IMR-90 (cell line): ENCODE results near the gene TIMM9.

Source experiments
- POLR2A ChIP-seq: IDR thresholded peaks from 2 replicates; pipeline ENCODE4 v1.6.1; 2012; ENCODE audit warnings: mild to moderate bottlenecking, low read depth, low read length
- RFX5 ChIP-seq: IDR thresholded peaks from 2 replicates; pipeline ENCODE4 v1.8.0; 2012; ENCODE audit warnings: low read depth, mild to moderate bottlenecking, low read length, moderate library complexity

- no peak for TF ChIP-seq RFX5
- TF ChIP-seq POLR2A = no peak
These were observed 12.5 kb downstream of the TIMM9 start for GRCh38 chr14:58414845-58415244.
